ENCODE results near the gene KCTD7. TPM values are rescaled to one million over a fixed set of nuclear protein-coding genes. Genes with fewer than 3 reads are reported as not detected.

KCTD7 gene
- total and polyA plus RNA-seq, 2 of the 13 experiments (the other 11 are each of a cell fraction or from before 2014, with no cell fraction given), result 7.3 to 13.5 TPM

DNA sequence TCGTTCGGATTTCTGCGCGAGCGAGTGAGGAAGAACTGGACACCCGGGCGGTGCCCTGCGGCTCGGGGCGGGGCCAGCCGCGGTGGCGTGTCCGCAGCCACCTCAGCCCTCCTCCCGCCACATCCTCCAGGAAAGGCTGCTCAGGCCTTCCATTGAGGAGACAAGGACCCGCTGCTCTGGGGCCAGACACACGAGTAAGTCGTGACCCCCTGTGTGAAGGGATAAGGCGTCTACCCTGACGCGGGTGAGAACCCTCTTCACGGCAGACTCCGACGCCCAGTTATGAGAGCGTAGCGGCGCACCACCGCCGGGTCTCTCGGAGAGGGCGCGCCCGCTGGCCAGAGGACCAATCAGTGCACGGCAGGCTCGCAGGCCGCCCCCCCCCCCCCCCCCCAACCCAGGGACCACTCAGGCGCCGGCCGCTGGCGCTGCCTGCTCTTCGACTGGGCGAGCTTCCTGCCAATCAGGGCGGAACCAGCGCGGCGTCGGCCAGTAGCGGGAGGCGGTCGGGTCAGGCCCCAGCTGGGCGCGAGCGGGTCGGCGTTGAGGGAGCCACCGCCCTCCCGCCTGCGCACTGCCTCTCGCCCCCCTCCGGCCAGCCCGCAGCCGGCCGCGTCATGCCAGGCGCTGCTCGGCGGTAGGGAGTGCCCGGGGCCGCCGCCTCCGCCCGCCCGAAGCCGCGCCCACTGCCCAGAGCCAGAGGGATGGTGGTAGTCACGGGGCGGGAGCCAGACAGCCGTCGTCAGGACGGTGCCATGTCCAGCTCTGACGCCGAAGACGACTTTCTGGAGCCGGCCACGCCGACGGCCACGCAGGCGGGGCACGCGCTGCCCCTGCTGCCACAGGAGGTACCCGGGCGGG is at the start of gene KCTD7 (continued):
- TF ChIP-seq, protein P1, sequence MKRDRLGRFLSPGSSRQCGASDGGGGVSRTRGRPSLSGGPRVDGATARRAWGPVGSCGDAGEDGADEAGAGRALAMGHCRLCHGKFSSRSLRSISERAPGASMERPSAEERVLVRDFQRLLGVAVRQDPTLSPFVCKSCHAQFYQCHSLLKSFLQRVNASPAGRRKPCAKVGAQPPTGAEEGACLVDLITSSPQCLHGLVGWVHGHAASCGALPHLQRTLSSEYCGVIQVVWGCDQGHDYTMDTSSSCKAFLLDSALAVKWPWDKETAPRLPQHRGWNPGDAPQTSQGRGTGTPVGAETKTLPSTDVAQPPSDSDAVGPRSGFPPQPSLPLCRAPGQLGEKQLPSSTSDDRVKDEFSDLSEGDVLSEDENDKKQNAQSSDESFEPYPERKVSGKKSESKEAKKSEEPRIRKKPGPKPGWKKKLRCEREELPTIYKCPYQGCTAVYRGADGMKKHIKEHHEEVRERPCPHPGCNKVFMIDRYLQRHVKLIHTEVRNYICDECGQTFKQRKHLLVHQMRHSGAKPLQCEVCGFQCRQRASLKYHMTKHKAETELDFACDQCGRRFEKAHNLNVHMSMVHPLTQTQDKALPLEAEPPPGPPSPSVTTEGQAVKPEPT (CRISPR knock-in tag; IDR thresholded peaks at IDR 0.05; ENCODE audit: low read depth), result no peak; the same call in 1 of the 2 replicates
- TF ChIP-seq, protein P2, sequence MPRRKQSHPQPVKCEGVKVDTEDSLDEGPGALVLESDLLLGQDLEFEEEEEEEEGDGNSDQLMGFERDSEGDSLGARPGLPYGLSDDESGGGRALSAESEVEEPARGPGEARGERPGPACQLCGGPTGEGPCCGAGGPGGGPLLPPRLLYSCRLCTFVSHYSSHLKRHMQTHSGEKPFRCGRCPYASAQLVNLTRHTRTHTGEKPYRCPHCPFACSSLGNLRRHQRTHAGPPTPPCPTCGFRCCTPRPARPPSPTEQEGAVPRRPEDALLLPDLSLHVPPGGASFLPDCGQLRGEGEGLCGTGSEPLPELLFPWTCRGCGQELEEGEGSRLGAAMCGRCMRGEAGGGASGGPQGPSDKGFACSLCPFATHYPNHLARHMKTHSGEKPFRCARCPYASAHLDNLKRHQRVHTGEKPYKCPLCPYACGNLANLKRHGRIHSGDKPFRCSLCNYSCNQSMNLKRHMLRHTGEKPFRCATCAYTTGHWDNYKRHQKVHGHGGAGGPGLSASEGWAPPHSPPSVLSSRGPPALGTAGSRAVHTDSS (CRISPR knock-in tag; conservative IDR thresholded peaks at IDR 0.05), result no peak
- TF ChIP-seq, protein P3, sequence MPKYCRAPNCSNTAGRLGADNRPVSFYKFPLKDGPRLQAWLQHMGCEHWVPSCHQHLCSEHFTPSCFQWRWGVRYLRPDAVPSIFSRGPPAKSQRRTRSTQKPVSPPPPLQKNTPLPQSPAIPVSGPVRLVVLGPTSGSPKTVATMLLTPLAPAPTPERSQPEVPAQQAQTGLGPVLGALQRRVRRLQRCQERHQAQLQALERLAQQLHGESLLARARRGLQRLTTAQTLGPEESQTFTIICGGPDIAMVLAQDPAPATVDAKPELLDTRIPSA (CRISPR knock-in tag; IDR thresholded peaks at IDR 0.05; ENCODE audit: borderline replicate concordance), result no peak
- peak; percentile 92 for TF ChIP-seq NFYC (CRISPR knock-in tag; IDR thresholded peaks at IDR 0.05)
- TF ChIP-seq, protein P4, sequence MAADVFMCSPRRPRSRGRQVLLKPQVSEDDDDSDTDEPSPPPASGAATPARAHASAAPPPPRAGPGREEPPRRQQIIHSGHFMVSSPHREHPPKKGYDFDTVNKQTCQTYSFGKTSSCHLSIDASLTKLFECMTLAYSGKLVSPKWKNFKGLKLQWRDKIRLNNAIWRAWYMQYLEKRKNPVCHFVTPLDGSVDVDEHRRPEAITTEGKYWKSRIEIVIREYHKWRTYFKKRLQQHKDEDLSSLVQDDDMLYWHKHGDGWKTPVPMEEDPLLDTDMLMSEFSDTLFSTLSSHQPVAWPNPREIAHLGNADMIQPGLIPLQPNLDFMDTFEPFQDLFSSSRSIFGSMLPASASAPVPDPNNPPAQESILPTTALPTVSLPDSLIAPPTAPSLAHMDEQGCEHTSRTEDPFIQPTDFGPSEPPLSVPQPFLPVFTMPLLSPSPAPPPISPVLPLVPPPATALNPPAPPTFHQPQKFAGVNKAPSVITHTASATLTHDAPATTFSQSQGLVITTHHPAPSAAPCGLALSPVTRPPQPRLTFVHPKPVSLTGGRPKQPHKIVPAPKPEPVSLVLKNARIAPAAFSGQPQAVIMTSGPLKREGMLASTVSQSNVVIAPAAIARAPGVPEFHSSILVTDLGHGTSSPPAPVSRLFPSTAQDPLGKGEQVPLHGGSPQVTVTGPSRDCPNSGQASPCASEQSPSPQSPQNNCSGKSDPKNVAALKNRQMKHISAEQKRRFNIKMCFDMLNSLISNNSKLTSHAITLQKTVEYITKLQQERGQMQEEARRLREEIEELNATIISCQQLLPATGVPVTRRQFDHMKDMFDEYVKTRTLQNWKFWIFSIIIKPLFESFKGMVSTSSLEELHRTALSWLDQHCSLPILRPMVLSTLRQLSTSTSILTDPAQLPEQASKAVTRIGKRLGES (CRISPR knock-in tag; IDR thresholded peaks at IDR 0.05; ENCODE audit: borderline replicate concordance), result no peak
- TF ChIP-seq, protein P5, sequence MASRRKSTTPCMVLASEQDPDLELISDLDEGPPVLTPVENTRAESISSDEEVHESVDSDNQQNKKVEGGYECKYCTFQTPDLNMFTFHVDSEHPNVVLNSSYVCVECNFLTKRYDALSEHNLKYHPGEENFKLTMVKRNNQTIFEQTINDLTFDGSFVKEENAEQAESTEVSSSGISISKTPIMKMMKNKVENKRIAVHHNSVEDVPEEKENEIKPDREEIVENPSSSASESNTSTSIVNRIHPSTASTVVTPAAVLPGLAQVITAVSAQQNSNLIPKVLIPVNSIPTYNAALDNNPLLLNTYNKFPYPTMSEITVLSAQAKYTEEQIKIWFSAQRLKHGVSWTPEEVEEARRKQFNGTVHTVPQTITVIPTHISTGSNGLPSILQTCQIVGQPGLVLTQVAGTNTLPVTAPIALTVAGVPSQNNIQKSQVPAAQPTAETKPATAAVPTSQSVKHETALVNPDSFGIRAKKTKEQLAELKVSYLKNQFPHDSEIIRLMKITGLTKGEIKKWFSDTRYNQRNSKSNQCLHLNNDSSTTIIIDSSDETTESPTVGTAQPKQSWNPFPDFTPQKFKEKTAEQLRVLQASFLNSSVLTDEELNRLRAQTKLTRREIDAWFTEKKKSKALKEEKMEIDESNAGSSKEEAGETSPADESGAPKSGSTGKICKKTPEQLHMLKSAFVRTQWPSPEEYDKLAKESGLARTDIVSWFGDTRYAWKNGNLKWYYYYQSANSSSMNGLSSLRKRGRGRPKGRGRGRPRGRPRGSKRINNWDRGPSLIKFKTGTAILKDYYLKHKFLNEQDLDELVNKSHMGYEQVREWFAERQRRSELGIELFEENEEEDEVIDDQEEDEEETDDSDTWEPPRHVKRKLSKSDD (CRISPR knock-in tag; IDR thresholded peaks at IDR 0.05; ENCODE audit: low read depth), result 0 out of 2 replicates have a peak, but pooled peaks have one; percentile 52
- peak; percentile 61; the same call in 1 of the 2 replicates for TF ChIP-seq ZBTB3 (CRISPR knock-in tag; IDR thresholded peaks at IDR 0.05; ENCODE audit: borderline replicate concordance, low read depth)
- 0 out of 2 replicates have a peak, but pooled peaks have one; percentile 67 for TF ChIP-seq ZNF570 (CRISPR knock-in tag; IDR thresholded peaks at IDR 0.05; ENCODE audit: borderline replicate concordance)
- TF ChIP-seq ZNF431 (CRISPR knock-in tag; IDR thresholded peaks at IDR 0.05; ENCODE audit: borderline replicate concordance, low read depth), result 0 out of 2 replicates have a peak, but pooled peaks have one; percentile 36
- TF ChIP-seq LCORL (IDR thresholded peaks at IDR 0.05), result no peak
- no peak; the same call in 1 of the 2 replicates for TF ChIP-seq LCORL (CRISPR knock-in tag; IDR thresholded peaks at IDR 0.05)
- TF ChIP-seq NFIB (CRISPR knock-in tag; IDR thresholded peaks at IDR 0.05; ENCODE audit: borderline replicate concordance), result no peak
- TF ChIP-seq ARID2 (CRISPR knock-in tag; IDR thresholded peaks at IDR 0.05; ENCODE audit: borderline replicate concordance), result no peak
- 0 out of 2 replicates have a peak, but pooled peaks have one; percentile 8 for TF ChIP-seq RFXANK (CRISPR knock-in tag; IDR thresholded peaks at IDR 0.05)
- 0 out of 2 replicates have a peak, but pooled peaks have one; percentile 12 for TF ChIP-seq MAF1 (CRISPR knock-in tag; IDR thresholded peaks at IDR 0.05; ENCODE audit: borderline replicate concordance)
- peak; percentile 61; the same call in 1 of the 2 replicates for TF ChIP-seq SIN3A (IDR thresholded peaks at IDR 0.05; ENCODE audit: borderline replicate concordance, low read depth, low read length)
- no peak for TF ChIP-seq ELF4 (CRISPR knock-in tag; IDR thresholded peaks at IDR 0.05; ENCODE audit: borderline replicate concordance)
- no peak for TF ChIP-seq MYNN (CRISPR knock-in tag; IDR thresholded peaks at IDR 0.05; ENCODE audit: low read depth)

Data from HepG2 (cell line).